Activated CD4-positive, alpha-beta T cell treated with anti-CD3 and anti-CD28 coated beads, Interleukin-2, amount 50 U/mL, for 48 hours (primary cell): ENCODE data around the gene TRIM69.
A peak's percentile ranks its signal among the peaks of the same experiment; 100 is the strongest.
"Not testable (repeated sequence)": the region's sequence is repeated elsewhere in the genome, so short reads cannot be mapped to it uniquely, and the experiment has no call there.

ENCODE experiments used
- DNase-seq, 2 experiments: peaks; one replicate each; pipeline ENCODE4 v3.0.0-alpha.2; 2020

TRIM69 gene

GRCh38 chr15:44753345-44753744 lies 17.0 kb downstream of the TRIM69 start:
- DNase-seq, result no peak

DNA sequence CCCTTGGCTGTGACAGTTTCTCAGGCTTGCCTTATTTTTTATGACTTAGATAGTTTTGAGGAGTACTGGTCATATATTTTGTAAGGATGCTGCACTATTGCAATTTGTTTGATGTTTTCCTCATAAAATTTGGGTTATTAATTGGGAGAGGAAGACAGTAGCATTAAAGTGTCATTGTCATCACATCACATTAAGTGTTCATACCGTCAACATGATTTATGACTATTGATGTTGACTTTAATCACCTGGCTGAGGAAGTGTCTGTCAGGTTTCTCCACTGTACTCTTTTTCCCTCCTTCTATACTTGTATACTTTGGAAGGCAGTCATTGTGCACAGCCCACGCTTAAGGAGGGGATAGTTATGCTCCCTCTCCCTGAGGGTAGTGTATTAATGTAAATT lies 26.9 kb downstream of the TRIM69 start:
- DNase-seq, result no peak

DNA sequence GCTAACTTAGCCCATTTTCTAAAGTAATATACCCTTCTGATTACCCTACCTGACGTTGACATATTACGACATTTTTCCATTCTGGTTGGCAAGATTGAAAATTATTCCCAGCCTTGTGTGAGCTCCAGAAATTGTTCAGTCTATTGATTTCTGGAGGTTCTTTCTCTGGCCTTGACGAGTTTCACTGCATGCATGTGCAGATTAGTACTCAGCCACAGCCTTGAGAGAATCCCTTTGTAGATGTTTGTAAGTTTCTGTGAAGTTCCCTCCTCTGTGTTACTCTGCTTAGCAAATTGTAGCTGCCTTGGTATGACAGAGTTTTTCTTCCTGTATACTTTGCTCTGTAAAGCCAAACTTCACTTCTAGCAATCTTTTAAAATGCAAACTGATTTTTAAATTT lies 27.5 kb downstream of the TRIM69 start:
- no peak for DNase-seq

GRCh38 chr15:44765036-44765435 lies 28.7 kb downstream of the TRIM69 start:
- no peak for DNase-seq

DNA sequence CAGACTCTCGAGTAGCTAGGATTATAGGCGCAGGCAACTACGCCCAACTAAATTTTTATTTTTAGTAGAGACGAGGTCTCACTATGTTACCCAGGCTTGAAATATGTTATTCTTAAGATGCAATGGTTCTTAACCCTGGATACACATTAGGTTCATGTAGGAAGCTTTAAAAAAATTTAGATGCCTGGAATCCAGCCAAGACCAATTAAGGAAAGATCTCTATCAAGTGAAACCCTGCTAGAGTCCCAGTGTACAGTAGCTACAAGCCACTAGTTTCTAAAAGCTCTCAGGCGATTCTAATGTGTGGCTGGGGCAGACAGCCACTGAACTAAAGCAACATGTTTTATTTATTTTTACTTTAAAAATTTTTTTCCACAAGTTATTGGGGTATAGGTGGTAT lies 33.2 kb downstream of the TRIM69 start:
- DNase-seq, result no peak

GRCh38 chr15:44770715-44771114 lies 34.4 kb downstream of the TRIM69 start:
- not testable (repeated sequence) for DNase-seq

GRCh38 chr15:44775953-44776352 lies 39.6 kb downstream of the TRIM69 start:
- no peak for DNase-seq

DNA sequence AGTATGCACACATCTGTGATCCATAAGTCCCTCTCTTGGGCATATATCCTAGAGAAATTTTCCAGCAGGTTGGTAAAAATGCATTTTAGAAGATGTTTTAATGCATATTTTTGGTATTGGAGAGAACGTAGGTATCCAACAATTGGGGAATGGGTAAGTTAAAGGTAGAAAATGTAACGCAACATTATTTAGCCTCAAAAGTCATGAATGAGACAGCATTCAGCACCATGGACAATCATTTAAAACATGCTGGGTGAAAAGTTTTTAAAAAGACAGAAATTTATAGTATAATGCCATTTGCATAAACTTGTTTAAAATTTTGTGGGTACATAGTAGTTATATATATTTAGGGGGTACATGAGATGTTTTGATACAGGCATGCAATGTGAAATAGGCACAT lies 43.4 kb downstream of the TRIM69 start:
- no peak for DNase-seq

DNA sequence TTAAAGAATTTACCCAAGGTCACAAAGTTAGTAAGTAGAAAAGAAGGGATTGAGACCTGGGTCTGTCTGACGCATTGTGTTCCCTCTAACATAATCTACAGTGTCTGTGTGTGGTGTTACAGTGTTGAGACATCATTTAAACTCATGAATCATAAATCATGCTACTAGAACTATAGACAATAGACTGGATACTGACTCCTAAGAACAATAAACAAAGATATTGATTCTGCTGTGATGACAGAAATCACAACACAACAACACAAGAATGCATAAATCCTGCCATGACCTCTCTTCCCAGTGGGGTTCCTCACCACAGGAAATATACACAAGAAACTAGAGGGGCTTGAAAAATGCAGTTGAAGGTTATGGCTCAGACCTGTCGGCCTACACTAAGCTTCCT lies 44.3 kb downstream of the TRIM69 start:
- no peak for DNase-seq

DNA sequence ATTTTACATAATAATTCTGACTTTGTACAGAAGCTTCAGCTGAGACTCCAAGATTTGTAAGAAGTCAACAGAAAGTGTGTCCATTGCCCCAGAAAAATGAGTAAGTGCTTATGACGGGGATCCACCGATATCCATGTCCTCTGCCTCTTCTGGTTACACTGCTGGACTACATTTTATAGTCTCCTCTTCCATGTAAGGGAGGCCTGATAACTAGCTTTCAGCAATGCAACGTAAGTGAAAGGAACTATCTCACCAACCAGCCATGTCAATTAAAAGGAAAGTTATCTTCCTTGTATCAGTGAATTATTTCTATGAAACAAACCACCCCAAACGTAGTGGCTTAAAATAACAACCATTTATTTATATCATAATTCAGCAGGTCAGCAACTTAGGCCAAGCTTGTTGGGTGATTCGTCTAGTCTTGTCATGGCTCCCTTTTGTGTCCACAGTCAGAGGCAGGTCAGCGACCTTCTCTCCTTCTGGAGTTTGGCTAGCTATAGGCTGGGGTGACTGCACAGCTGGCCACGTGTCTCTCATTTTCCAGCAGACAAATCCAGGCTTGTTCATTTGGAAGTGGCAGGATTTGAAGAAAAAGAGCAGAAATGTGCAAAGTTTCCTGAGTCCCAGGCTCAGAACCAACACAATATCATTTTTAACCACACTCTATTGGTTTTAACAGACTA lies 44.9 kb downstream of the TRIM69 start:
- no peak for DNase-seq

GRCh38 chr15:44782516-44782915 lies 46.2 kb downstream of the TRIM69 start:
- DNase-seq, result no peak

DNA sequence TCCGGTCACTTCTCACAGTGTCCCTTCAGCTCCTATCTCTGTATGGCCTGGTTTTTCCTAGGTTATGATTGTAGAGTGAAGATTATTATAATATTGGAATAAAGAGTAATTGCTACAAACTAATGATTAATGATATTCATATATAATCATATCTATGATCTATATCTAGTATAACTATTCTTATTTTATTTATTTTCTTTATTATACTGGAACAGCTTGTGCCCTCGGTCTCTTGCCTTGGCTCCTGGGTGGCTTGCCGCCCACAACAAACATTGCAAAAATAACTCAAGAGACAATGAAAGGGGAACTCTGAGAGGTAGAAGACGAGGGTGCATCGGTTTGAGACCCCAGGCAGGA lies 48.6 kb downstream of the TRIM69 start:
- DNase-seq, result not testable (repeated sequence)

GRCh38 chr15:44788748-44789147 lies 52.4 kb downstream of the TRIM69 start:
- peak; percentile 48 to 56 for DNase-seq

DNA sequence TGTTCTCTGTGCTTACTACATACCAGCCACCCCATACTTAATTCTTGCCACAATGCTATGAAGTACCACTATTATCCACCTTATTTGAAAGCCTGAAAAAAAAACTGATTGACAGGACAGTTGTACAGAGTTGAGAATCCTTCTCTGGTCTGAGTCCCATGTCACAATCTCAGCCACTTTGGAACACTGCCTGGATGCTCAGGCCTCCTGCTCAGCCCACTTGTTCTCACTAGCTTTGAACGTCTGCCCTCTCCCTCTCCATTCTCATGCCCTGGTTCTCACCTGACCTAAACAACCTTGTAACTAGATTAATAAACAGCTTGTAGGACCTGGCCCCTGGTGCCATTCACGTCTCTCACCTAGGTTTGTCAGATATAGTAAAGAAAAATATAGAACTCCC lies 53.9 kb downstream of the TRIM69 start:
- no peak for DNase-seq

DNA sequence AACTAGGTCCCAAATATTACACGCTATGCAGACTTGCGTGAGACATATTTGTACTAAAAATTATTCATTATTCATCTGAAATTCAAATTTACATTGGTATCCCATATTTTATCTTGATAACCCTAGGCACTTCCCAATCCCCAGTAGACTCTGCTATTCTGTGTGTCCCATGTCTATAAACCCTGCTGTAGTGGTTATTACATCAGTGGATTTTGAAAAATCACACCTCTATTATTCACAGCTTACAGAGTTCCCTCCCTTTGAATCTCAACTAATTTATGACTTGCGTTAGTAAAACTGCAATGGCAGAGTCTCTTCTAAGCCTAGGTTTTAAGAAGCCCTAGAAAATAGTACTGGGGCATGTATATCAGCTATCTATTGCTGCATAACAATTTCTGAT lies 54.3 kb downstream of the TRIM69 start:
- DNase-seq, result no peak

- no peak for DNase-seq
Measured at GRCh38 chr15:44792715-44793114, 56.4 kb downstream of the TRIM69 start.

GRCh38 chr15:44794072-44794471 lies 57.7 kb downstream of the TRIM69 start:
- no peak for DNase-seq

GRCh38 chr15:44796508-44796907 lies 60.2 kb downstream of the TRIM69 start:
- no peak for DNase-seq

- no peak for DNase-seq
Measured at GRCh38 chr15:44798826-44799225, 62.5 kb downstream of the TRIM69 start.

DNA sequence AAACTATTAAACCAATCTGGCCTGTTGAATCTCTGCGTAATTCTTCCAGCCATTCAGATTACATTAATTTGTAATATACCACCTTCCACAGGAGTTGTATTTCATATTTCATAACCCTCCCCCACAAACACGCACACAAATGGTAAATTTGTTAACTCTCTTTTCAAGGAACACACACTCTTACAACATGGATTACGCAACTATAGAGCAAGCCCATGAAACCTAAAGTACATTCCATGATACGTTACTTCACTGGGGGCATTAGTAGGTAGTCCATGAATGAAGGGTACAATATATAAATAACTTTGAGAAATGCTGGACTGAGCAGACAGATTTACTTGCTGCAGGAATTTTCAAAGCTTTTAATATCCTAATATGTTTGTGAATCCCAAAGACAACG lies 65.0 kb downstream of the TRIM69 start:
- DNase-seq, result no peak

- DNase-seq, result no peak
Measured at GRCh38 chr15:44801797-44802196, 65.5 kb downstream of the TRIM69 start.

DNA sequence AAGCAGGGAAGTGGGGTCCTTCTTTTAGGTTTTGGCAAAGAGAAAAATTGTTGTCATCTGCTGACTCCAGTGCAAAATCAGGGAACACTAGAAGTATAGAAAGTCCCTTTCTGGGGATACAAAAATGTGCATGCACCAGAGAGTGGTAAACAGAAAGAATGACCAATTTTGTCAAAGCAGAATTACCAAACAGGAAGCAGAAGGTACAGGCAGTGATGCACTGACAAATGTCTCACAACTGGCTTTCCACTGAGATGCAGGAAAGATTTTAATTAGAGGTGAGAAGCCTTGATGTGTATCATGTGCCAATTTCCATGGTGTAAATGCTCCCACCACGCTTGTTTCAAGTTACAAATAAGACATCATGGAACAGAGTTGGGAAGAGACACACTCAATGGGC lies 66.0 kb downstream of the TRIM69 start:
- DNase-seq, result no peak

DNA sequence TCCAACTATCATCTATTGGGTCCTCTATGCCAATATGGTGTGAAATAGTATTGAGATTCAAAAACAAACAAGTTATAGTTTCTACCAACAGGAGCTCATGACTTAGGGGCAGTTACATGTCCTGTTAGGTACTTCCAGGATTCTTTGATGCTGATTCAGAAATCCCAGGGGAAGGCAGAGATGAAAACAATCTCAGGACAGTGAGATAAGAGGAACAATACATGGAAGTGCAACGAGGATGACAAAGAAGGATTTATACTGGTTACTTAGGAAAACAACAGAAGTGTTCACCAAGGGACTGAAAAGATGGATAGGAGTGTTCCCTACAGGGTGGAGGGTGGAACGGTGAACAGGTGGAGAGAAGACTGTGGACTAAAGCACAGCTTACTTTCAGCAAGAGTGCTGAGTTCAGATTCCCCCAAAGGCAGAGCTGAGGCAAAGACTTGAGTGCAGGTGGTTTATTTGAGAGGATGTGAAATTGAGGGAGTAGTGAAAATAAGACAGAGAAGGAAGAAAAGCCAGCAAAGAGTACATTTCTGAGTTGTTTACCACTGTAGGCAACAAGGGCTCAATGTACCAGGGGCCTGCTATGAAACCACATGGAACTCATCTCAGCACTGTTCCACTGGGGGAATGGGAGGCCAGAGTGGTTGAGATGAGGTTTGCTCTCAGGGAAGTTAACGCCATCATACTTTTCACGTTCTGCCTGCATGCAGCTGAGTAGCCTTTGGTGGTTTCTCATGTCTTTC lies 68.1 kb downstream of the TRIM69 start:
- DNase-seq, result no peak

DNA sequence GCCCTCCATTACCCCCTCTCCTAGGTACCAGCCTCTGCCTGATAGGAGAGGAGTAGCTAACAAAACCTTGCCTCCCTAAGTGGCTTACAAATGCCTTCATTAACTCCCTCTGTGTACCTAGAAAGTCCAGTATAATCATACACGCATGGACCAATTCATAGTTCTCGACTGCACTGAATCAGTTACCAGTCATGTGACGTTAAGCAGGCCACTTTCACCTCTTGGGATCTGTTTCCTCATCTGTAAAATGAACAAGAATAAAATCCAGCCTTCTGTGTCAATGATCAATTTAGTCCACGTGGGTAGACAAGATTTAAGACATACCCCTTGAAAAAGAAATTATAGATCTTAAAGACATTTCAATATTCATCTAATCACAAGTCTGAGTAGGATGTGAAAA lies 72.2 kb downstream of the TRIM69 start:
- DNase-seq, result no peak

DNA sequence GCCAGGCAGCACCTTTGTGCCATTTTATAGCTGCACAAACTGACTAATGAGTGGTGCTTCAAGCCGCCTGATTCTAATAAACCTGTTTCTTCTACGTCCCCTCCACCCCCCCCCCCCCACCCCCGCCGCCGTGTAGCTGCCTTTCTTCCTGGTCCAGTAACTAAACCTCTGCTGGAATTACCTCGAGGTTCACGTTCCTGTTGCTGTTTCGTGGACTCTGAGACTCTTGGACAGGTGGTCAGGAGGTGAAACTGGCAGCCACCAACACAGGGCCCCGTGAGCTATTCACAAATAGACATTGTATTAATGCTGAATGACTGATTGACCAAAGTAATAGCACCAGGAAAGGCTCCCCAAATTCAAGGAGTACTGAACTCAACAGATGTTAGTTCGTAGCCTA lies 73.9 kb downstream of the TRIM69 start:
- no peak for DNase-seq
